Activated naive CD4-positive, alpha-beta T cell treated with anti-CD3 and anti-CD28 coated beads, Interleukin-2, amount 10 ng/mL, durations not matched to agents 7 days and 5 days (primary cell): ENCODE results near the gene CACNA2D1.
"Not testable (repeated sequence)": the region's sequence is repeated elsewhere in the genome, so short reads cannot be mapped to it uniquely, and the experiment has no call there.

Experiments
- CTCF ChIA-PET: fragments of 350-600 bp; sonication (Branson Sonifier 250); formaldehyde crosslinking; loops from one replicate; lab custom pipeline; 2021; ENCODE audit warnings: antibody characterized with exemption; lab: Charles Lee
- DNase-seq: peaks from one replicate; pipeline ENCODE4 v3.0.0-alpha.2; 2020
- H3K27ac Mint-ChIP-seq: one replicate; pipeline ENCODE4 v1.8.0; 2021; ENCODE audit warnings: mild to moderate bottlenecking, moderate library complexity, mixed read lengths
- H3K27me3 Mint-ChIP-seq: one replicate; pipeline ENCODE4 v1.8.0; 2021; ENCODE audit warnings: mild to moderate bottlenecking, mixed read lengths
- H3K36me3 Mint-ChIP-seq: one replicate; pipeline ENCODE4 v1.8.0; 2021; ENCODE audit warnings: mixed read lengths
- H3K4me1 Mint-ChIP-seq: one replicate; pipeline ENCODE4 v1.8.0; 2021; ENCODE audit warnings: mixed read lengths
- H3K4me3 Mint-ChIP-seq: one replicate; pipeline ENCODE4 v1.8.0; 2021; ENCODE audit warnings: mild to moderate bottlenecking, moderate library complexity, mixed read lengths
- H3K9me3 Mint-ChIP-seq: one replicate; pipeline ENCODE4 v1.8.0; 2021; ENCODE audit warnings: mixed read lengths

Gene CACNA2D1

GRCh38 chr7:82017334-82017943 lies 426.1 kb downstream of the CACNA2D1 start:
- no peak overlapping the region for H3K4me3 Mint-ChIP-seq

DNA sequence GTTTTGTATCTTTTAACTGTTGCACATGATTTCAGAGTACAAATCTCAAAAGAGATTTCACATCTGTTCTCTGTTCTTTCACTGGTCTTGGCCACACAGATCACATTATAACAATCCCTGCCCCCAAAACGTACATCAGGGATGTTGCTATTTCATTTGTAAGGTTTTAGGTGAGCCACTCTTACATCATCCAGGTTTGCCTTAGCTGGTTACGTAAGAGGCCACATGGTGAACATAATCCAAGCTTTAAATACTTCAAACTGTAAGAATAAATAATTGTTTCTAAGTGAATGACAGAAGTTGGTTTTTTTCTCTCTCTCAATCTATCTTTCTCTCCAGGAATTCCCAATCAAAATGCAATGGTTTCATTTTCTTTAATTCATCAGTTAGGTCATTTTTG lies 427.8 kb downstream of the CACNA2D1 start:
- no peaks in the 10 kb centered on the region for H3K27me3 Mint-ChIP-seq
- no peaks in the 10 kb centered on the region for H3K4me1 Mint-ChIP-seq
- no peak for DNase-seq
- H3K9me3 Mint-ChIP-seq = no peaks in the 10 kb centered on the region
- H3K36me3 Mint-ChIP-seq = no peaks in the 10 kb centered on the region
- H3K4me3 Mint-ChIP-seq = no peak overlapping the region
- H3K27ac Mint-ChIP-seq = no peak overlapping the region
- CTCF ChIA-PET = interaction anchor here (1.1 kb wide), 1 partner anchor 533 kb away, joined by 3 read pairs; no protein-coding TSS in a partner anchor

More at GRCh38 chr7:82017334-82017943, 426.1 kb downstream of the CACNA2D1 start:
- Mint-ChIP-seq H3K27ac (no peak overlapping the region), H3K27me3 (no peaks in the 10 kb centered on the region), H3K36me3 (no peaks in the 10 kb centered on the region), H3K4me1 (no peaks in the 10 kb centered on the region), H3K9me3 (no peaks in the 10 kb centered on the region)
- no peak for DNase-seq
- CTCF ChIA-PET = no interaction called here

- H3K4me3 Mint-ChIP-seq, H3K27ac Mint-ChIP-seq, CTCF ChIA-PET, H3K27me3 Mint-ChIP-seq, DNase-seq, H3K36me3 Mint-ChIP-seq, H3K9me3 Mint-ChIP-seq, H3K4me1 Mint-ChIP-seq: not testable (repeated sequence)
Observed at GRCh38 chr7:82014574-82014973, 429.0 kb downstream of the CACNA2D1 start.

DNA sequence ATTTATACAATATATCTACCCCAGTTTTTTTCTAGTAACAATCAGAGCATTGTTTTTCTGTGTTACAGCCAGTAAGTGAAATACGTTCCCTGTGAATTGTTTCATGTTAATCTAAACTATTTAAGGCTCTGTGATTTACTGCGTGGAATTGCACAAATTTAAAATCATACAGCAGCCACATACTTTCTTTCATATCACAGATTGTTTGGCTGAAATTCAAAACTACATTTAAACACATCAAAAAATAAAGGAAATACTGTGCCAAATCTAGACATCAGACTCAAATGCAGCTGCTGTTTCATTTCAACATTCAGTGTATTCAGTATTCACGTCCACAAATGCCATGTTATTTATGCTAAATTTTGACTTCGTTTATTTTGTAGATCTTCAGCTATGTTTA lies 431.1 kb downstream of the CACNA2D1 start:
- no peak for DNase-seq
- no peaks in the 10 kb centered on the region for H3K27me3 Mint-ChIP-seq
- no peaks in the 10 kb centered on the region for H3K36me3 Mint-ChIP-seq
- H3K9me3 Mint-ChIP-seq = no peaks in the 10 kb centered on the region
- H3K27ac Mint-ChIP-seq = no peak overlapping the region
- H3K4me1 Mint-ChIP-seq = no peaks in the 10 kb centered on the region
- H3K4me3 Mint-ChIP-seq = no peak overlapping the region
- CTCF ChIA-PET = no interaction called here

GRCh38 chr7:82010416-82010815 lies 433.2 kb downstream of the CACNA2D1 start:
- no peaks in the 10 kb centered on the region for H3K36me3 Mint-ChIP-seq
- CTCF ChIA-PET = no interaction called here
- H3K9me3 Mint-ChIP-seq = no peaks in the 10 kb centered on the region
- DNase-seq = no peak
- H3K4me1 Mint-ChIP-seq = no peaks in the 10 kb centered on the region
- H3K27me3 Mint-ChIP-seq = no peaks in the 10 kb centered on the region
- no peak overlapping the region for H3K27ac Mint-ChIP-seq
- no peak overlapping the region for H3K4me3 Mint-ChIP-seq

DNA sequence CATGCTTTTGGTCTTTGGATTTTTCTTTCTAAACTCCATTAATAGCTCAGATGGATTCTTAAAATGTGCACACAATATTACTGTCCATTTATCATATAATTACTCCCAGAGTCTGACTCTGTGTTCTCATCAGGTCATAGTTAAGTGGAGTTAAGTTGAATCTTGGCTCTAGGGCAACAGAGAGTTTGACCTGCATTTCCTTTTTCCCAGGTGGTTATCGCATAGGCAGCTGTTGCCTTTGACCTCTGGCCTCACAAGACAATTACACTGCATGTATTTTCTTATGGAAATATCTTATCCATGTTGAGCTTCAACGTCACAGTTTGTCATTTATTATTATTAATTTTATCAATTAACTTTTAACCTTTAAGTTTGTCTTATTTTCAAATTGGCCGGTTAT lies 436.3 kb downstream of the CACNA2D1 start:
- Mint-ChIP-seq H3K4me1 (no peaks in the 10 kb centered on the region), H3K9me3 (no peaks in the 10 kb centered on the region), H3K27ac (no peak overlapping the region), H3K36me3 (no peaks in the 10 kb centered on the region), H3K4me3 (no peak overlapping the region), H3K27me3 (no peaks in the 10 kb centered on the region)
- CTCF ChIA-PET = no interaction called here
- no peak for DNase-seq

DNA sequence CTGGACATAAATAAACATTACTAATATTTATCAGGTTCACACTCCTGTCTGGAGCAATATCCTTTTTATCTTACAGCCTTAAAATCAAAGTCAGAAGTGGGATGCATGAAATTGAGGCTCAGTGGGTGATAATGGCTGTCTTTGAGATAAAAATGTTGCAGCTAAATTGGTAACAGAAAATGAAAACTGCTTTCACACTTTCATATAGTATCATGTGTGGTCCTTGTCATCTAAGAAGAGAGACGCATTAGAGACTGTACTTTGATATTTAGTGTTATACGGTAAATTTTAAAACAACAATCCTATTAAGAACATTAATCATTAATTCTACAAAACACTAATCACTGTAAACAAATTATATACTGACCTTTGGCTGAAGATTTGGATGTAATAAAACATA lies 438.5 kb downstream of the CACNA2D1 start:
- CTCF ChIA-PET = no interaction called here
- Mint-ChIP-seq H3K4me1 (no peaks in the 10 kb centered on the region), H3K27me3 (no peaks in the 10 kb centered on the region), H3K36me3 (no peaks in the 10 kb centered on the region), H3K4me3 (no peak overlapping the region), H3K27ac (no peak overlapping the region), H3K9me3 (no peaks in the 10 kb centered on the region)
- no peak for DNase-seq

GRCh38 chr7:81993186-81993585 lies 450.4 kb downstream of the CACNA2D1 start:
- no peaks in the 10 kb centered on the region for H3K36me3 Mint-ChIP-seq
- H3K27me3 Mint-ChIP-seq = no peaks in the 10 kb centered on the region
- H3K4me3 Mint-ChIP-seq = no peak overlapping the region
- no peak for DNase-seq
- no peaks in the 10 kb centered on the region for H3K9me3 Mint-ChIP-seq
- no peaks in the 10 kb centered on the region for H3K4me1 Mint-ChIP-seq
- CTCF ChIA-PET = no interaction called here
- no peak overlapping the region for H3K27ac Mint-ChIP-seq

DNA sequence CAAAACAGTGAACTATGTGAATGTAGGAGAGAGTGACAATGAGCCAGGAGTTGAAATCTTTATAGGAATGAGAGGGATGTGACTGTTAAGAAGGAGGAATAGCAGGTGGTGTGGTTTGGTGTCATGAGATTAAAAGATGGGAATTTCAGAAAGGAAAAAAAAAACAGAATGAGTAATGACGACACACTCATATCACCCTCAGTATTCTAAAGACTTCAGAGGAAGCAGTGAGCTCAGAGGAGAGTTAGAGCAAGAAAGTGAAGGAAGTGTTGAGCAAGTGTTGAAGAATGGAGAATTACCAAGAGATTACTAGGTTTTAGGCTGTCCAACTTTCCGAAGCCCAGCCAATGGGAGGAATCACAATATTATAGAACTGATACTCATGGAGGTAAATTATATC lies 453.2 kb downstream of the CACNA2D1 start:
- DNase-seq = no peak
- no peaks in the 10 kb centered on the region for H3K27me3 Mint-ChIP-seq
- CTCF ChIA-PET = no interaction called here
- no peak overlapping the region for H3K4me3 Mint-ChIP-seq
- H3K36me3 Mint-ChIP-seq = no peaks in the 10 kb centered on the region
- H3K9me3 Mint-ChIP-seq = no peaks in the 10 kb centered on the region
- no peak overlapping the region for H3K27ac Mint-ChIP-seq
- H3K4me1 Mint-ChIP-seq = no peaks in the 10 kb centered on the region

DNA sequence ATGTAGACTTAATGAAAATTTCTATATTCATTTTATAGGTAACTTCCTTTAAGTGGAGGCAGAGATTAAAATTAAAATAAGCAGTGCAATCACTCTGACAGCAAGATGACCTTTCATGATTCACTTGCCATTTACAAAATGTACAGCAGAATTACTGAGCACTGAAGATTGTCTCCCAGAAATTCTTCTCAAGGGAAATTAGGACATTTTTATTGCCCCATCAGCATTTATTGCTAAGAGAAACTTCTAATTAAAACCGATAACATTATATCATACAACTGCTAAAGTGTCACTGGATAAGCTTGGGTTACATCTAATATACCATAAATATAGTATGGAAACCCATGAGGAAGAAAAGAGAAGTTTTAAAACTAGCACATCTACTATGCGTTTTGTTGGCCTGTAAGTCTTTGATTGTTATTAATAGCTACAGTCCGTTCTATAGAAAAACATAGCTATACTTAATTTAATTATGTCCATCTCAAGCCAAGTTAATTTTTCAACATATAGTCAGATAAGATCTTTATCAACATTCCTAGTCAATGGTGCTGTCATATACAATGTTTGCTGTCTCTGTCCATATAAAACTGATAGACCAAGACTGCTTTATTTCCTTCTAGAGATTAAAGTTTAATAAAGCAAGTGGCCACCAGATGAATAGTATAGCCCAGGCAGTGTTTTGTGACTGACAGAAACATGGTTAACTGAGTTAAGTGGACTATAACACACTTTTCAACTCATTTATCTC lies 456.7 kb downstream of the CACNA2D1 start:
- Mint-ChIP-seq H3K36me3 (no peaks in the 10 kb centered on the region), H3K27me3 (no peaks in the 10 kb centered on the region), H3K27ac (no peak overlapping the region), H3K9me3 (no peaks in the 10 kb centered on the region), H3K4me1 (no peaks in the 10 kb centered on the region), H3K4me3 (no peak overlapping the region)
- CTCF ChIA-PET = no interaction called here
- DNase-seq = no peak

DNA sequence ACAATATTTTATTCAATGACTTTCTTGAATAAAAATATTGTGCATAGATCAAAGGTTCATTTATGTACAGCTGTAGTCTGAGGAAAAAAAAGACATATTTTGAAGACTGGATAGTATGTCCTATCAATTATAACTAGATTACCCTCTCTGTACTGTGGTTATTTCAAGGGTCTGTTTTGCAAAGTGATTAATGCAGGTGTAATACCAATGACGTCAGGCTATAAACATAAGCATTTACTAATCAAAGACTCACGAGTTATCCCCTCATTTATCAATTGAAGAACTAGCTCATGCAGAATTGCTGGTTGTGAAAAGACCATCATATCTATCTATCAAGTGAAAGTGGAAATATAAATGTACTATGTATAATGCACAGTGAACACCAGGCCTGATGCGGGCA lies 460.2 kb downstream of the CACNA2D1 start:
- CTCF ChIA-PET = interaction anchor here (0.6 kb wide), 1 partner anchor 22 kb away, joined by 4 read pairs; no protein-coding TSS in a partner anchor
- Mint-ChIP-seq H3K27ac (no peak overlapping the region), H3K4me1 (no peaks in the 10 kb centered on the region), H3K36me3 (no peaks in the 10 kb centered on the region), H3K27me3 (no peaks in the 10 kb centered on the region), H3K4me3 (no peak overlapping the region), H3K9me3 (no peaks in the 10 kb centered on the region)
- DNase-seq = no peak

DNA sequence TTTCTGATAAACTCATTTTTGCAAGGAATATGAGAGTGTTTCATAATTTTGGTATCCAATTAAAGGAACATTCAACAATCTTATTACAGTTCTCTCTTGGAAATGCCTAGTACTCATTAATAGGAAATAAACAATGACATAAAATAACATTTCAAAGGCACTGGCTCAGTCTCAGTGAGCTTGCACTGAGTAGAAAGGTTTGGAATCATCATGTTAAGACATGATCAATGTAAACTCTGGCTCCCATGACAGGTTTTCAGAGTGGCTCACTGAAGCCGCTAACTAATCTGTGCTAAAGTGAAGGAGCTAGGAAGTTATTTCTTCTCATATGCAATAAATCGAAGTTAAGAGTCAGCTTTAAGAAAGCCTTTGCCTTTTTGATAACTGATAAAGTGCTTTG lies 470.5 kb downstream of the CACNA2D1 start:
- H3K27ac Mint-ChIP-seq = no peak overlapping the region
- peaks cover 3% of the 10 kb centered on the region for H3K9me3 Mint-ChIP-seq
- no peaks in the 10 kb centered on the region for H3K36me3 Mint-ChIP-seq
- DNase-seq = no peak
- H3K27me3 Mint-ChIP-seq = no peaks in the 10 kb centered on the region
- CTCF ChIA-PET = no interaction called here
- no peaks in the 10 kb centered on the region for H3K4me1 Mint-ChIP-seq
- H3K4me3 Mint-ChIP-seq = no peak overlapping the region

DNA sequence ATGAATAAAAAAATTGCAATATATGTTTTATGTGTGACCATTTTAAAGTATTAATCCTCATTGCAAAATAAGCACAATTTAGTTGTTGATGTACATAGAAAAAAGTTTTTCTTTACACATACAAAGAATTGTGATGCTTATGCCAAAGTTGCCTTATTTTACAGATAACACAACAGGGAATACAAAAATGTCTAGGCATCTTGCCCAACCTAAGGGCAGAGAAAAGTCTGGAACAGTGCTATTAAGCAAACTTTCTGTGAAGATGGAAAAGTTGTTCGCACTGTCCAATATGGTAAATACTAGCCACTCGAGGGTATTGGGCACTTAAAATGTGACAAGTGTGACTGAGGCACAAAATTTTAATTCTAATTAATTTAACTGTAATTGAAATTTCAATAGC lies 483.6 kb downstream of the CACNA2D1 start:
- CTCF ChIA-PET = no interaction called here
- H3K36me3 Mint-ChIP-seq = no peaks in the 10 kb centered on the region
- no peaks in the 10 kb centered on the region for H3K9me3 Mint-ChIP-seq
- no peak overlapping the region for H3K4me3 Mint-ChIP-seq
- H3K27me3 Mint-ChIP-seq = no peaks in the 10 kb centered on the region
- no peaks in the 10 kb centered on the region for H3K4me1 Mint-ChIP-seq
- no peak overlapping the region for H3K27ac Mint-ChIP-seq
- DNase-seq = no peak

DNA sequence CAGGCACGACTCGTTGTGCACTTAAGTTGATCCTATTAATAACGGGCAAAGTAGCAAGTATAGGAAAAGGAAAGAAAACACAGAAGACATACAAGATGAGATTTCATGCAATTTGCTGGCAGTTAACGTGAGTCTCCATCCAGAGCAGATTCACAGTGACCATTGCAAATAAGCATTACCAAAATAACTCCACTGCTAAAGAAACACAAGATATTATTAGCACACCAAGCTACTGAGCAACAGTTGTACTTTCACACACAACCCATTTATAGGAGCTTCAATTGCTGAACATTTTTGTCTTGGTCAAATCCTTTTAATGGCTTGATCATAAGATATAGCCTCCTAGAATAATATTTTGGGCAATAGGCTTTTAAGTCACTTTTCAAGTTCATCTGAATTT lies 486.1 kb downstream of the CACNA2D1 start:
- CTCF ChIA-PET = no interaction called here
- H3K4me3 Mint-ChIP-seq = no peak overlapping the region
- DNase-seq = no peak
- H3K27ac Mint-ChIP-seq = no peak overlapping the region
- H3K27me3 Mint-ChIP-seq = no peaks in the 10 kb centered on the region
- no peaks in the 10 kb centered on the region for H3K36me3 Mint-ChIP-seq
- H3K9me3 Mint-ChIP-seq = no peaks in the 10 kb centered on the region
- no peaks in the 10 kb centered on the region for H3K4me1 Mint-ChIP-seq

- CTCF ChIA-PET = no interaction called here
- DNase-seq = no peak
- Mint-ChIP-seq H3K27me3 (no peaks in the 10 kb centered on the region), H3K9me3 (no peaks in the 10 kb centered on the region), H3K27ac (no peak overlapping the region), H3K36me3 (no peaks in the 10 kb centered on the region), H3K4me1 (no peaks in the 10 kb centered on the region), H3K4me3 (no peak overlapping the region)
Observed at GRCh38 chr7:81956520-81956919, 487.1 kb downstream of the CACNA2D1 start.
